Nephron progenitor cell (in vitro differentiated cells): ENCODE measurements around the gene COL4A3.

Source experiments
- DNase-seq: peaks from one replicate; pipeline ENCODE4 v3.0.0; 2021
- H3K27ac Mint-ChIP-seq: 2 replicates; pipeline ENCODE4 v1.8.0; 2021; ENCODE audit warnings: mild to moderate bottlenecking, moderate library complexity, mixed read lengths
- H3K27me3 Mint-ChIP-seq: 2 replicates; pipeline ENCODE4 v1.8.0; 2021; ENCODE audit warnings: mild to moderate bottlenecking, low read depth, mixed read lengths; ENCODE audit not compliant: poor library complexity
- H3K36me3 Mint-ChIP-seq: 2 replicates; pipeline ENCODE4 v1.8.0; 2021; ENCODE audit warnings: low read depth, mixed read lengths
- H3K4me1 Mint-ChIP-seq: 2 replicates; pipeline ENCODE4 v1.8.0; 2021; ENCODE audit warnings: mixed read lengths
- H3K4me3 Mint-ChIP-seq: 2 replicates; pipeline ENCODE4 v1.8.0; 2021; ENCODE audit warnings: mild to moderate bottlenecking, moderate library complexity, mixed read lengths
- H3K9me3 Mint-ChIP-seq: 2 replicates; pipeline ENCODE4 v1.8.0; 2021; ENCODE audit warnings: mild to moderate bottlenecking, moderate library complexity, mixed read lengths
- CTCF ChIP-seq: fragments of 200-600 bp; sonication (generic); IDR thresholded peaks from 2 replicates; pipeline ENCODE4 v1.5.0; 2021; ENCODE audit warnings: antibody characterized with exemption

The COL4A3 gene

GRCh38 chr2:227238238-227239237, 74.1 kb downstream of the COL4A3 start:
- Mint-ChIP-seq H3K9me3 (no peaks in the 10 kb centered on the region), H3K4me1 (peaks cover 8% of the 10 kb centered on the region), H3K36me3 (no peaks in the 10 kb centered on the region), H3K27ac (no peak overlapping the region), H3K27me3 (peaks cover 6% of the 10 kb centered on the region), H3K4me3 (no peak overlapping the region)
- TF ChIP-seq CTCF: peak; percentile 97
- DNase-seq: peak; percentile 82

GRCh38 chr2:227241005-227241404, 76.6 kb downstream of the COL4A3 start:
- DNase-seq: no peak
- no peak for TF ChIP-seq CTCF
- H3K27ac Mint-ChIP-seq: no peak overlapping the region
- no peaks in the 10 kb centered on the region for H3K36me3 Mint-ChIP-seq
- peaks cover 8% of the 10 kb centered on the region for H3K4me1 Mint-ChIP-seq
- no peaks in the 10 kb centered on the region for H3K9me3 Mint-ChIP-seq
- peaks cover 6% of the 10 kb centered on the region for H3K27me3 Mint-ChIP-seq
- no peak overlapping the region for H3K4me3 Mint-ChIP-seq

DNA sequence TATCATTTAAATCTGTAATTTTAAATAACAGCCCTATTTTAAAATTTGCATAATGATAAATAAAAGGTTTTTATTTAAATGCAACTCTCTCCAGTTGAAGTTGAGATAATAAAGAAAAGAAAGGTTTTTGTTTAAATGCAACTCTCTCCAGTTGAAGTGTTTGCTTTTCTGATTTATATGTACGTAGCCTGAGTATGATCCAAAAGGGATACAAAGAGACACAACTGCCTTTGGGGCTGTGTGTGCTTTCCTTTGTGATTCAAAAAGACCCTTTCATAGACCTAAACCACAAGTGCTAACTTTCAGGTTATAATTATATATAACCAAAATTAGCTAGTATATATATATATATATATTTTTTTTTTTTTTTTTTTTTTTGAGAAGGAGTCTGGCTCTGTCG, 84.5 kb downstream of the COL4A3 start:
- no peak for TF ChIP-seq CTCF
- no peak for DNase-seq
- Mint-ChIP-seq H3K27ac (no peak overlapping the region), H3K27me3 (peaks cover 3% of the 10 kb centered on the region), H3K9me3 (no peaks in the 10 kb centered on the region), H3K4me1 (peaks cover 16% of the 10 kb centered on the region), H3K4me3 (no peak overlapping the region), H3K36me3 (no peaks in the 10 kb centered on the region)

- DNase-seq: no peak
- Mint-ChIP-seq H3K9me3 (no peaks in the 10 kb centered on the region), H3K4me1 (peaks cover 17% of the 10 kb centered on the region), H3K4me3 (no peak overlapping the region), H3K27ac (no peak overlapping the region), H3K36me3 (no peaks in the 10 kb centered on the region), H3K27me3 (peaks cover 3% of the 10 kb centered on the region)
- TF ChIP-seq CTCF: no peak
These were observed 88.4 kb downstream of the COL4A3 start for GRCh38 chr2:227252831-227253230.

- Mint-ChIP-seq H3K27ac (no peak overlapping the region), H3K4me3 (no peak overlapping the region), H3K36me3 (no peaks in the 10 kb centered on the region), H3K9me3 (peaks cover 4% of the 10 kb centered on the region), H3K4me1 (peaks cover 17% of the 10 kb centered on the region), H3K27me3 (no peaks in the 10 kb centered on the region)
- TF ChIP-seq CTCF: no peak
- no peak for DNase-seq
These were observed 92.2 kb downstream of the COL4A3 start for GRCh38 chr2:227256605-227257004.

DNA sequence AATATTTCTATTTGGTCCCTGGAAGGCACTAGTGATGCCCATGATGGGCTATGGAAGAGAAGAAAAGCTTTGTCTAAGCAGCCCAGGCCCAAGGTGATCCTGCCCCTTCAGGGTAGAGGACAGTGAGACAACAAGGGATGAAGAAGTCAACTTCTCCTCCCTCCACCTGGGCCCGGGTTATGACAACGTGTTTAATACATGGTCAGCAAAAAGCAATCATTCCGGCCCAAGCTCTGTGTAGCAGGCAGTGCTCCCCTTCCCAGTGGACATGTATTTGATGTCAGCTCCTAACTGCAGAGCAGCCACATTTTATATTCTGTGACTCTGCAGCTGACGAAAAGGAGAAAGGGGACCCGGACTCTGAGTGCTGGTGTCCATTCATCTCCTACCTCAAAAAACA, 93.4 kb downstream of the COL4A3 start:
- TF ChIP-seq CTCF: no peak
- Mint-ChIP-seq H3K9me3 (peaks cover 4% of the 10 kb centered on the region), H3K36me3 (no peaks in the 10 kb centered on the region), H3K4me3 (no peak overlapping the region), H3K27me3 (no peaks in the 10 kb centered on the region), H3K4me1 (peaks cover 12% of the 10 kb centered on the region), H3K27ac (no peak overlapping the region)
- DNase-seq: no peak
